GM18517 (cell line): ENCODE data around the gene CDH26.

Experiments used
- ATAC-seq: cut with Tn5 transposase; IDR thresholded peaks from one replicate; pipeline ENCODE4 v1.9.1; 2021; ENCODE audit warnings: mild to moderate bottlenecking, moderate library complexity; ENCODE audit not compliant: unreplicated experiment

The CDH26 gene

GRCh38 chr20:60057866-60058807, 99.9 kb downstream of the CDH26 start:
- no peak for ATAC-seq

- no peak for ATAC-seq
Observed at GRCh38 chr20:60058879-60059278, 100.7 kb downstream of the CDH26 start.

DNA sequence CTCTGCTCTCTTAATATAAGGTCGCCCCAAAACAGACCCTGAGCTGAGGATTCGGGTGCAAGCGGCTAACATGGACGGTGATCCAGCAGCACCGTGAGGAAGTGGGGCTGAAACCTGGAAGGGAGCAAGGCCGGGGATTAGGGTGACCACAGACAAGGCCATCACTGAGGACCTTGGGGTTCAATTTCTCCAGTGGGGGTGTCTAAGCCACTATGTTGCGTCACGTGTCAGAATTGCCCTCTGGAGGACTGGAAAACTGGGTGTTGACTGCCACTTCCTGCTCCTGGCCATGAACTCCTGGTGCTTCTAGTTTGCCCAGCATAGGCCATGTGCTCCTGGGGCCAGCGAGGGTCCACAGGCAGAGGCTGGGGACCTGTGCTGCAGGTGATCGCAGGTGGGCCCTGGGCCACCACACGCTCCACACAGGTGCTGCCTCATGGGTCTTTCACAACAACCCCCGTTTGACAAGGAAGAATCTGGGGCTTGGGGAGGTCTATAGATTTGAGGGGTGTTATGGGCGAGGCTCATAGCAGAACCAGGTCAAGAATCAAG, 101.9 kb downstream of the CDH26 start:
- no peak for ATAC-seq

- no peak for ATAC-seq
Observed at GRCh38 chr20:60060593-60060992, 102.4 kb downstream of the CDH26 start.

- ATAC-seq: no peak
Observed at GRCh38 chr20:60062431-60063047, 104.3 kb downstream of the CDH26 start.

DNA sequence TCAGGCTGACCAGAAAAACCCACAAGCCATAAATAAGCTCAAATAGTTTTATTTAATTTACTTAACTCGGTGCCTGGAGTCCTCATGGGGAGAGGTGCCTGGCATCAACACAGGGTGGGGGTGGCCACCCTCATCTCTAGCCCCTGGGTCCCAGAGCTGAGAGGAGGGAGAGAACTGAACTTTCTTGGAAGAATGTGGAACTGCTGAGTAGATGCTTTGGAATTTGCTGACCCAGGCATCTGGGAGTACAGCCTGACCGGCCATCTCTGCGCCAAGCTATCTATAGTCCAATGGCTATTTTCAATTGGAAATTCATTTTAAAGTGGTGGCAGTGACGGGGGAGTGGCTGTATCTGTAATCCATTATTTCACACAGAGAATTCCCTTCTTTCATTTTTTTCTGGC, 104.8 kb downstream of the CDH26 start:
- ATAC-seq: no peak

- no peak for ATAC-seq
Observed at GRCh38 chr20:60063739-60064380, 105.6 kb downstream of the CDH26 start.
